Loucy (cell line): ENCODE data around the gene DIABLO.

Experiments
- CTCF ChIP-seq: fragments of 200-600 bp; sonication (generic); conservative IDR thresholded peaks from 2 replicates; pipeline ENCODE4 v1.5.1; 2014; ENCODE audit warnings: mild to moderate bottlenecking, antibody characterized with exemption, low read length
- EZH2phosphoT487 ChIP-seq: fragments of 200-600 bp; IDR thresholded peaks from 2 replicates; pipeline ENCODE4 v1.6.1; 2018; ENCODE audit warnings: antibody characterized with exemption, mild to moderate bottlenecking, moderate library complexity, borderline replicate concordance

- no peak for TF ChIP-seq CTCF
- no peak for TF ChIP-seq EZH2phosphoT487
These were observed 41.3 kb downstream of the DIABLO start for GRCh38 chr12:122184517-122184916.
